NT2/D1 (cell line): Measurements from ENCODE around the gene PPP1CC.
A peak's percentile ranks its signal among the peaks of the same experiment; 100 is the strongest.

ENCODE experiments used
- DNase-seq: peaks from one replicate; pipeline ENCODE4 v3.0.0-alpha.2; 2011; ENCODE audit warnings: low read depth, low spot score
- H3K27me3 ChIP-seq: 2 replicates; pipeline ENCODE4 v1.6.0; 2011; ENCODE audit warnings: mild to moderate bottlenecking; ENCODE audit not compliant: insufficient read length, insufficient read depth
- H3K36me3 ChIP-seq: 2 replicates; pipeline ENCODE4 v1.6.1; 2011; ENCODE audit warnings: mild to moderate bottlenecking, low read length, mixed read lengths; ENCODE audit not compliant: insufficient read depth, insufficient read length
- H3K4me1 ChIP-seq: 2 replicates; pipeline ENCODE4 v1.5.1; 2011; ENCODE audit not compliant: insufficient read depth, insufficient read length
- H3K4me3 ChIP-seq: 2 replicates; pipeline ENCODE4 v1.5.1; 2011; ENCODE audit warnings: low read depth; ENCODE audit not compliant: insufficient read length
- H3K9ac ChIP-seq: 2 replicates; pipeline ENCODE4 v1.6.0; 2011; ENCODE audit warnings: low read depth; ENCODE audit not compliant: insufficient read length
- H3K9me3 ChIP-seq: 2 replicates; pipeline ENCODE4 v1.5.1; 2011; ENCODE audit warnings: mild to moderate bottlenecking, low read length; ENCODE audit not compliant: insufficient read depth
- SUZ12 ChIP-seq: IDR thresholded peaks from 2 replicates; pipeline ENCODE4 v1.6.1; 2011; ENCODE audit not compliant: insufficient read length, insufficient read depth; ENCODE audit errors: extremely low read depth
- YY1 ChIP-seq: IDR thresholded peaks from 2 replicates; pipeline ENCODE4 v1.6.1; 2011; ENCODE audit not compliant: insufficient read length, insufficient read depth
- ZNF274 ChIP-seq: IDR thresholded peaks from 2 replicates; pipeline ENCODE4 v1.6.1; 2011; ENCODE audit warnings: mild to moderate bottlenecking, low read depth, low read length

Gene PPP1CC

GRCh38 chr12:110756611-110757010 is 13.9 kb upstream of the PPP1CC start:
- no peak overlapping the region for H3K9ac ChIP-seq
- TF ChIP-seq SUZ12 (no peak), YY1 (no peak), ZNF274 (no peak)
- no peak overlapping the region for H3K4me3 ChIP-seq
- no peaks in the 10 kb centered on the region for H3K27me3 ChIP-seq
- H3K36me3 ChIP-seq = no peaks in the 10 kb centered on the region
- H3K4me1 ChIP-seq = no peaks in the 10 kb centered on the region
- H3K9me3 ChIP-seq = no peaks in the 10 kb centered on the region
- DNase-seq = no peak

GRCh38 chr12:110754101-110754793 is 11.6 kb upstream of the PPP1CC start:
- no peaks in the 10 kb centered on the region for H3K4me1 ChIP-seq
- no peak overlapping the region for H3K4me3 ChIP-seq
- no peaks in the 10 kb centered on the region for H3K9me3 ChIP-seq
- H3K27me3 ChIP-seq = no peaks in the 10 kb centered on the region
- no peak overlapping the region for H3K9ac ChIP-seq
- DNase-seq = no peak
- no peaks in the 10 kb centered on the region for H3K36me3 ChIP-seq
- no peak for TF ChIP-seq ZNF274
- TF ChIP-seq SUZ12 = no peak
- TF ChIP-seq YY1 = no peak

GRCh38 chr12:110750784-110751461 is 8.2 kb upstream of the PPP1CC start:
- Histone ChIP-seq H3K4me1 (no peaks in the 10 kb centered on the region), H3K4me3 (no peak overlapping the region), H3K36me3 (no peaks in the 10 kb centered on the region), H3K9me3 (no peaks in the 10 kb centered on the region), H3K27me3 (no peaks in the 10 kb centered on the region), H3K9ac (no peak overlapping the region)
- DNase-seq = no peak
- TF ChIP-seq ZNF274 = no peak
- no peak for TF ChIP-seq SUZ12
- no peak for TF ChIP-seq YY1

- H3K27me3 ChIP-seq = no peaks in the 10 kb centered on the region
- peaks cover 11% of the 10 kb centered on the region for H3K4me1 ChIP-seq
- no peaks in the 10 kb centered on the region for H3K9me3 ChIP-seq
- no peak for TF ChIP-seq SUZ12
- TF ChIP-seq ZNF274 = no peak
- TF ChIP-seq YY1 = no peak
- no peak overlapping the region for H3K9ac ChIP-seq
- H3K4me3 ChIP-seq = no peak overlapping the region
- peaks cover 3% of the 10 kb centered on the region for H3K36me3 ChIP-seq
- no peak for DNase-seq
Measured at GRCh38 chr12:110746550-110746949, 3.9 kb upstream of the PPP1CC start.

GRCh38 chr12:110745542-110746284 is 3.0 kb upstream of the PPP1CC start:
- H3K4me1 ChIP-seq = peaks cover 11% of the 10 kb centered on the region
- H3K27me3 ChIP-seq = no peaks in the 10 kb centered on the region
- H3K9ac ChIP-seq = no peak overlapping the region
- TF ChIP-seq SUZ12 (no peak), YY1 (no peak), ZNF274 (no peak)
- no peak for DNase-seq
- H3K4me3 ChIP-seq = no peak overlapping the region
- H3K36me3 ChIP-seq = peaks cover 11% of the 10 kb centered on the region
- no peaks in the 10 kb centered on the region for H3K9me3 ChIP-seq

- peak overlapping the region; percentile 29 for H3K9ac ChIP-seq
- peaks cover 17% of the 10 kb centered on the region for H3K36me3 ChIP-seq
- H3K4me1 ChIP-seq = peaks cover 11% of the 10 kb centered on the region
- no peaks in the 10 kb centered on the region for H3K9me3 ChIP-seq
- no peak for DNase-seq
- no peaks in the 10 kb centered on the region for H3K27me3 ChIP-seq
- no peak overlapping the region for H3K4me3 ChIP-seq
- TF ChIP-seq SUZ12 = no peak
Measured at GRCh38 chr12:110744601-110745264, 2.0 kb upstream of the PPP1CC start.

GRCh38 chr12:110744151-110744571 is 1.5 kb upstream of the PPP1CC start:
- TF ChIP-seq ZNF274 (no peak), YY1 (no peak), SUZ12 (no peak)
- no peaks in the 10 kb centered on the region for H3K9me3 ChIP-seq
- H3K9ac ChIP-seq = peak overlapping the region; percentile 86
- H3K4me1 ChIP-seq = peaks cover 11% of the 10 kb centered on the region
- peak overlapping the region; percentile 57 for H3K4me3 ChIP-seq
- peaks cover 21% of the 10 kb centered on the region for H3K36me3 ChIP-seq
- H3K27me3 ChIP-seq = no peaks in the 10 kb centered on the region
- DNase-seq = no peak
